ENCODE results near the gene LMTK2. TPM values are rescaled to one million over a fixed set of nuclear protein-coding genes. Genes with fewer than 3 reads are reported as not detected.
"Not testable (repeated sequence)": the region's sequence is repeated elsewhere in the genome, so short reads cannot be mapped to it uniquely, and the experiment has no call there.

The LMTK2 gene
- total RNA-seq, 1 experiment from 2014 or later, result 16.8 TPM

GRCh38 chr7:98209166-98209920, 102.7 kb downstream of the LMTK2 start:
- in situ Hi-C loops (cut with HindIII; ENCODE audit: low pct_unique_long_range_greater_than_20kb, low sequenced_read_pairs), result no loop called here
- no peak for DNase-seq (ENCODE audit: low read depth)

DNA sequence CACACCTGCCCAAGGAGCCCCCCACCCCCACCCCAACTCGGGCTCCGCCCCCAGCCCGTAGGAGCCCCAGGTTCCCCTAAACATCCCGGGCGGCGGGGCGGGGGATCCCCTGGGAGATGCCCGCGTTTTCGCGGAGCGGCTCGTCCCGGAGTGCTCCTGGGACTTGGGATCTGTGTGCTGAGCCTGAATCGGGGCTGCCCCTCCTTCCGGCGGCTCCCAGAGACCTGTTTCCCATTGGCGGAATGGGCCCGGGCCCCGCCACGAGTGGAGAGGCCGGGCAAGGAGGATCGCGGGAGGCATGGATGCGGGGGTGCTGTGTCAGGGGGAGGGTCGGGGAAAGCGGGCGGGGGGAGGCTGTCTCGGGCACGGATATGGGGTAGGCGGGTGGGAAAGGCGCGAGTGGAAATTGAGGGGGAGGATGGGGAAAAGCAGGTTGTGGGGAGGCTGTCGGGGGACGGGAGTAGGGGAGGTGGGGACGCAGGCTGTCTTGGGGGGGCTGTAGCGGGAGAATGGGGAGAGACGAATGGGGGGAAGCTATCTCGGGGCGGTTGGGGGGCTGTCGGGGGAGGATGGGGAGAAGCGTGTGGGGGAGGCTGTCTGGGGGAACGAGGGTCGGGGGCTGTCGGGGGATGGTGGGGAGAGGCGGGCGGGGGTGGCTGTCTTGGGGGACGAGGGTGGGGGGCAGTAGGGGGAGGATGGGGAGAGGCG, 104.0 kb downstream of the LMTK2 start:
- in situ Hi-C loops (cut with HindIII; ENCODE audit: low pct_unique_long_range_greater_than_20kb, low sequenced_read_pairs), result no loop called here
- DNase-seq (ENCODE audit: low read depth), result no peak

DNA sequence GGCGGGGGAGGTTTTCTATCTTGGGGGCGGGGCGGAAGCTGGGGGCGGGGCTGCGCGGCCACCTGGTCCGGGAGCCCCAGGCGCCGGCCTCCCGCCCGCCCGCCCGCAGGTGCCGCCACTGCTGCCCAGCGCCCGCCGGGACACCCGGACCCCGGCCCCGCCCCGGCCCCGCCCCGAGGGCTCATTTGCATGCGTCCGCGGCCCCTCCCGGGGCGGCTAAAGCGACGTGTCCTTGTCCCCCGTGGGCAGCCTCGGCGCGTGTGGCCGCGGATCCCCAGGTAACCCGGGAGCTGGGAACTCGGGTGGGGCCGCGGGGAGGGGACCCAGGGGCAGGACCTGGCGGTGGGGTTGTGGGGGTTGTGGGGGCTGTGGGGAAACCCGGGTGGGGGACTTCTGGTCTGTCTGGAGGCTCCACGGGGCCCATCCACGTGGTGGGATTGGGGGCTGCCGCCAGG, 104.6 kb downstream of the LMTK2 start, which contains the start of gene BHLHA15:
Gene BHLHA15 (plus strand): TSS at position 219 of the 455 bp plus-strand sequence. CDS start 871 bp downstream, outside the sequence.
- DNase-seq (ENCODE audit: low read depth), result no peak
- in situ Hi-C loops (cut with HindIII; ENCODE audit: low pct_unique_long_range_greater_than_20kb, low sequenced_read_pairs), result no loop called here

GRCh38 chr7:98211676-98212531, 105.2 kb downstream of the LMTK2 start:
- no peak for DNase-seq (ENCODE audit: low read depth)
- in situ Hi-C loops (cut with HindIII; ENCODE audit: low pct_unique_long_range_greater_than_20kb, low sequenced_read_pairs), result no loop called here

DNA sequence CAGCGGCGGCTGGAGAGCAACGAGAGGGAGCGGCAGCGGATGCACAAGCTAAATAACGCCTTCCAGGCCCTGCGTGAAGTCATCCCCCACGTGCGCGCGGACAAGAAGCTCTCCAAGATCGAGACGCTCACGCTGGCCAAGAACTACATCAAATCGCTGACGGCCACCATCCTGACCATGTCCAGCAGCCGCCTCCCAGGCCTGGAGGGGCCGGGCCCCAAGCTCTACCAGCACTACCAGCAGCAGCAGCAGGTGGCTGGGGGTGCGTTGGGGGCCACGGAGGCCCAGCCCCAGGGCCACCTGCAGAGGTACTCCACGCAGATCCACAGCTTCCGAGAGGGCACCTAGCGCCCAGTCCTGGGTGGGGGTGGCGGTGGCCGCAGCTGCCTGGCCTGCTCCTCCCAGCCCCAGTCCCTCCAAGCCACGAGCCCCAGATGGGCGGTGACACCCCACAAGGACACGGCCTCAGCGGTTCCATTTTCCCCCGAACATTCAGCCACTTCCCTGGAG, 105.9 kb downstream of the LMTK2 start:
- in situ Hi-C loops (cut with HindIII; ENCODE audit: low pct_unique_long_range_greater_than_20kb, low sequenced_read_pairs), result no loop called here
- DNase-seq (ENCODE audit: low read depth), result no peak

- in situ Hi-C loops (cut with HindIII; ENCODE audit: low pct_unique_long_range_greater_than_20kb, low sequenced_read_pairs), result no loop called here
- no peak for DNase-seq (ENCODE audit: low read depth)
These were observed 106.7 kb downstream of the LMTK2 start for GRCh38 chr7:98213296-98213887.

GRCh38 chr7:98213888-98214810, 107.5 kb downstream of the LMTK2 start:
- DNase-seq (ENCODE audit: low read depth), result no peak
- in situ Hi-C loops (cut with HindIII; ENCODE audit: low pct_unique_long_range_greater_than_20kb, low sequenced_read_pairs), result no loop called here

GRCh38 chr7:98214811-98215321, 108.2 kb downstream of the LMTK2 start:
- DNase-seq (ENCODE audit: low read depth), result no peak
- in situ Hi-C loops (cut with HindIII; ENCODE audit: low pct_unique_long_range_greater_than_20kb, low sequenced_read_pairs), result no loop called here

DNA sequence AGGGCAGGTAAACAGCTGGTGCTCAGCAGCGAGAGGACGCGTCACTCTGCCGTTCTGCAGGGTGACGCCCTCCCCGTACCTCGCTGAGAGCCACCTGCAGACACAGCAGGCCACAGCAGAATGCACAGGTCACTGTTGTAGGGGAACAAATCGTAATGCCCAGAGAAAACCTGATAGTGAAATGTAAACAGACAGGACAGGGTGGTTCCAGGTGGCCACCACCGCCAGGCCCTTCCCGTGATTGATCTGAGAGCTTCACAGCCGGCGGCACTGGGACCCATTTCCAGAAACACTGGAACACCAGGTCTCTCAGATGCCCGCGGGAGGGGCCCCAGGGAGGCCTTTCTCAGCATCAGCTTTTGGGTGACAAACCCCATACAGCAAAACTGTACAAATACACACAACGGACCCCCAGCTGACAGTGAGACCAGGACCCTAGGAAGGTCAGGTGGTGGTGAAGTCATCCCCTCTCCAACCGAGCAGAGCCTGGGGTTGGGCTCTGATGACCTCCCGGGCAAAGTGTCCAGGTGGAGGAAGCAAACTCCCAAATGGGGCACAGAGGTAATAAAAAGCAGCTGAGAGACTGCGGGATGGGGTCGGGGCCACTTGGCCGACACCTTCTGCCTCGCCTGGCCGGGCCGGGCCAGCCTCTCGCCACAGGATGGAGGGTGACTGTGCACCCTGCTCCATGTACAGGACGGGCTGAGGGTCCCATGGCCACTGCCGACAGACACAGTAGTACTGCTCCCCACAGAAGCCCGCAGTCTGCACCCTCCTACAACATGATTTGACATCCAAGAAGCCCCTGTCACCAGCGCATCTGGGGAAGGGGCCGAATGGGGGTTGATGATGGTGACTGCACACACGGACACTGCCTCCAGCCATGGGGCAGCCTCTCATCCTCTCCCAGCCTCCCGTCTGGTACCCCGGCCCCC, 109.2 kb downstream of the LMTK2 start:
- in situ Hi-C loops (cut with HindIII; ENCODE audit: low pct_unique_long_range_greater_than_20kb, low sequenced_read_pairs), result no loop called here
- no peak for DNase-seq (ENCODE audit: low read depth)

DNA sequence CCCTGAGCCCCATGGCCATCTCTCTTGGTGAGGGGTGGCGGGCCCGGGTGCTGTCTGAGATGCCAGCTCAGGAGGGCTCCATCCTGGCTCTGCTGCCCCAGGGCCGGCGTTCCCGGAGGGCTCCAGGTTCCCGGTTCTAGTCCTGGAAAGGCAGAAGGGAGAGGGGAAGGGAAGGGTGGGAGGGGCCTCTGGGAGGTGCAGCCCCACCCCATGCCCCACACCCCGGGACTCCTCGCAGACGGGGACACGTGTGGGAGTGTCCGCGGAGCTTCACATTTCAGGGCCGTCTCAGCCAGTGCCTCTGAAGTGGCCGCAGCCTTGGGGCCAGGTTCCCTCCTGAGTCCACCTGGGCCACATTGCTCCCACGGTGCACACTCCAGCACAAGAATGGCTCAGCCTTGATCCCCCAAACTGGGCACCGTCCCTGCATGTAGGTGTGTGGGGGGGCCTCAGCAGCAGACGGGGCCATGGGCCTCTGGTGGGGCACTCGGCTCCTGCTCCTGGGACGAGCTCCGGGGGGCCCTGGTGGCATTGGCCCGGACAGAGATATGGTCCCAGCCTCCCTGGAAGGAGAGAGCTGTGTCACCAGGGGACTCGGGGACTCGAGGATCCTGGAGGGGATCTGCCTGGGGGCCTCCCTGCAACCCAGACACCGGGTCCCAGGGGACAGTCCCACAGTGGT, 110.4 kb downstream of the LMTK2 start:
- DNase-seq (ENCODE audit: low read depth), result no peak
- in situ Hi-C loops (cut with HindIII; ENCODE audit: low pct_unique_long_range_greater_than_20kb, low sequenced_read_pairs), result no loop called here

GRCh38 chr7:98217623-98218582, 111.2 kb downstream of the LMTK2 start:
- DNase-seq (ENCODE audit: low read depth), result no peak
- in situ Hi-C loops (cut with HindIII; ENCODE audit: low pct_unique_long_range_greater_than_20kb, low sequenced_read_pairs), result no loop called here

GRCh38 chr7:98219382-98219781, 112.7 kb downstream of the LMTK2 start:
- in situ Hi-C loops (cut with HindIII; ENCODE audit: low pct_unique_long_range_greater_than_20kb, low sequenced_read_pairs); DNase-seq (ENCODE audit: low read depth): not testable (repeated sequence)

DNA sequence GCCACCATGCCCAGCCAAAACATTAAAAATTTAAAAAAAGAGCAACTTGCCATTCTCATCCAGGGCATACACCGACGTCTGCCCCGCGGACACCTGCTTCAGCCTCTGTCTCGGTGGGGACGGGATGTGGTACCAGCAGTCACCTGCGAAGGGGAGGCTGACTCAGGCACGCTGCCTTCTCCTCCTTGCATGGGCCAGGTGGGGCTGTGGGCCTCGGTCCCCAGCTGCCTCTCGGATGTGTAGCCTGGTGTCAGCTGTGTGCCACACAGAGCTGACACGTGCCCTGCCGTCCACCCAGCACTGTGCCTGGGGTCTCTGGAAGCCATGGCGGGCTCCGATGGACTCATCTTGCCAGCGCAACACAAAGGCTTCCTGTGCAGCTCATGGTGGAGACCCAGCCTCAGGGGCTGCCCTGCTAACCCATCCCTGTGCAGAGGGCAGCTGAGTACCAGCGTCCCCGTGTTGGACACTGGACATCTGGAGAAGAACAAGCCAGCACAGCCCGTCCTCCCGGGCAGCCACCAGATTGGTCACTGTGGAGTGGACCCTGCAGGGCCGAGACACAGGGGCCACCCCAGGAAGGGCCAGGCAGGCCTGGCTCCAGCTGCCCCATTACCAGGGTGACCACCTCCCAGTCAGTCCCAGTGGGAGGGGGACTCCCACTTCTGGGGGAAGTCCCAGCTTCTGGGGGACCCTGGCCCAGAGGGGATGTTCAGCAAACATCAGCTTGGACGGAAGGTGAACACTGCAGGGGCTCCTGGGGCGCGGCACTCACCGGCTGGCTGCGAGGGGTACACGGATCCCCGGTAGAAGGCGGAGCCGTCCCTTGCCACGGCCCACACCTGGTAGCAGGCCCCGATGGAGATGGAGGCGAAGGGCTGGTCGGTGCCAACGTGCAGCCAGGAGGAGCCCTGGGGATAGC, 115.2 kb downstream of the LMTK2 start:
- in situ Hi-C loops (cut with HindIII; ENCODE audit: low pct_unique_long_range_greater_than_20kb, low sequenced_read_pairs), result no loop called here
- no peak for DNase-seq (ENCODE audit: low read depth)

Measured in Caki2 (cell line).